ENCODE measurements around the gene NFX1. TPM values are rescaled to one million over a fixed set of nuclear protein-coding genes. Genes with fewer than 3 reads are reported as not detected.

The NFX1 gene
- total and polyA plus RNA-seq, 2 donors (not counting 1 experiment from before 2014, with no cell fraction given) = 30.2 to 39.5 TPM

- H3K27ac ChIP-seq (ENCODE audit: insufficient read depth, low read length) = no peak overlapping the region
- no peak for DNase-seq (ENCODE audit: low read depth in 2 of 2)
- H4K20me1 ChIP-seq (ENCODE audit: control insufficient read depth, extremely low read depth, insufficient read depth, low read length) = no peaks in the 10 kb centered on the region
- no peaks in the 10 kb centered on the region for H3K4me1 ChIP-seq (ENCODE audit: control insufficient read depth, extremely low read depth, insufficient read depth, low read length)
- no peaks in the 10 kb centered on the region for H3K9me3 ChIP-seq (ENCODE audit: control insufficient read depth, insufficient read depth, low read depth, low read length)
- no peak overlapping the region for H3K4me3 ChIP-seq (replicated peaks in 1 of 4; ENCODE audit: control extremely low read depth in 1 of 4, insufficient read depth in 1 of 4, low read depth in 3 of 4, low read length in 4 of 4)
- no peaks in the 10 kb centered on the region for H3K27me3 ChIP-seq (ENCODE audit: control insufficient read depth, insufficient read depth, low read length)
- no peak overlapping the region for H3K4me2 ChIP-seq (ENCODE audit: extremely low read depth, insufficient read depth, low read length)
- H3K36me3 ChIP-seq (ENCODE audit: control insufficient read depth, insufficient read depth, low read length) = no peaks in the 10 kb centered on the region
- TF ChIP-seq CTCF (conservative IDR thresholded peaks at IDR 0.05 in 1 of 2, IDR thresholded peaks at IDR 0.05 in 1 of 2; ENCODE audit: low read depth in 1 of 2, low read length in 2 of 2) (no peak), EZH2 (IDR thresholded peaks at IDR 0.05; ENCODE audit: low read length, missing control alignments) (no peak)
- H3K9ac ChIP-seq (ENCODE audit: insufficient read depth, low read length) = no peak overlapping the region
- no peaks in the 10 kb centered on the region for H3K79me2 ChIP-seq (ENCODE audit: control insufficient read depth, insufficient read depth, low read length)
- H2AFZ ChIP-seq (ENCODE audit: low read length) = no peak overlapping the region
Measured at GRCh38 chr9:33378121-33378795, 87.9 kb downstream of the NFX1 start.

DNA sequence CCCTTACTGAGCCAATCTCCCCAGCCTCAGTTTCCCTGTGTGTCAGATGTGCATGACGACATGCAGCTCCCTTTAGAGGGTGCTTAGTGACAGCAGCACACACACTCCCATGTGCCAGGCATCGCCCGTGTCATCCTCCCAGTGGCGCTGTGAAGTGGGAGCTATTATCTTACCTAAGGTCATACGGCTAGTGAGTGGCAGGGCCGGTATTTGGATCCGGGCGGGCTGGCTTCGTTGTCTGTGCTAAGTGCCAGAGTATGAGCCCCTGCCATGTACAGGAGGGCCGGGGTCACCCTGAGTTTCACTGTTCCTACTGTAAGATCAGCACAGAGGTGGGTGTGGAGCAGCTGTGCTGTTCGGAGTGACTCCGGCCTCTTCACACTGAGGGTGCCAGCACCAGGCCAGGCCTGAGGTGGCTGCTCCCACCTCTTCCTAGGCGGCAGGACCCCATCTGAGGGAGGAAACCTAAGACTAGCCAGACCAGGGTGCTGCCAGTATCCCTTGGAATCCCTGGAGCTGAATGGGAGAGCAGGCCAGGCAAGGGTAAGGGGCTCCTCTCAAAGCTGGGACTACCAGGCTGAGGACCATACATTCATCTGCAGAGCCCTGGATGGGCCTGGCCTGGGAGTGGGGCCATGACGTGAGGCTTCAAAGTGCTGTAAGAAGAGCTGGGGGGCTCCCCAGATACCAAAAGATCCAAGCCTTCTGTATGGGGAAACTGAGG, 89.5 kb downstream of the NFX1 start:
- H3K4me3 ChIP-seq (replicated peaks in 1 of 4; ENCODE audit: control extremely low read depth in 1 of 4, insufficient read depth in 1 of 4, low read depth in 3 of 4, low read length in 4 of 4) = no peak overlapping the region
- no peaks in the 10 kb centered on the region for H4K20me1 ChIP-seq (ENCODE audit: control insufficient read depth, extremely low read depth, insufficient read depth, low read length)
- no peak overlapping the region for H3K4me2 ChIP-seq (ENCODE audit: extremely low read depth, insufficient read depth, low read length)
- H3K9me3 ChIP-seq (ENCODE audit: control insufficient read depth, insufficient read depth, low read depth, low read length) = no peaks in the 10 kb centered on the region
- no peaks in the 10 kb centered on the region for H3K36me3 ChIP-seq (ENCODE audit: control insufficient read depth, insufficient read depth, low read length)
- H2AFZ ChIP-seq (ENCODE audit: low read length) = no peak overlapping the region
- H3K9ac ChIP-seq (ENCODE audit: insufficient read depth, low read length) = no peak overlapping the region
- TF ChIP-seq EZH2 (IDR thresholded peaks at IDR 0.05; ENCODE audit: low read length, missing control alignments) (no peak), CTCF (conservative IDR thresholded peaks at IDR 0.05 in 1 of 2, IDR thresholded peaks at IDR 0.05 in 1 of 2; ENCODE audit: low read depth in 1 of 2, low read length in 2 of 2) (no peak)
- no peaks in the 10 kb centered on the region for H3K27me3 ChIP-seq (ENCODE audit: control insufficient read depth, insufficient read depth, low read length)
- DNase-seq (ENCODE audit: low read depth in 2 of 2) = no peak
- H3K4me1 ChIP-seq (ENCODE audit: control insufficient read depth, extremely low read depth, insufficient read depth, low read length) = no peaks in the 10 kb centered on the region
- H3K79me2 ChIP-seq (ENCODE audit: control insufficient read depth, insufficient read depth, low read length) = no peaks in the 10 kb centered on the region
- no peak overlapping the region for H3K27ac ChIP-seq (ENCODE audit: insufficient read depth, low read length)

- H2AFZ ChIP-seq (ENCODE audit: low read length) = no peak overlapping the region
- no peaks in the 10 kb centered on the region for H3K27me3 ChIP-seq (ENCODE audit: control insufficient read depth, insufficient read depth, low read length)
- H3K4me2 ChIP-seq (ENCODE audit: extremely low read depth, insufficient read depth, low read length) = no peak overlapping the region
- no peaks in the 10 kb centered on the region for H3K9me3 ChIP-seq (ENCODE audit: control insufficient read depth, insufficient read depth, low read depth, low read length)
- no peak overlapping the region for H3K27ac ChIP-seq (ENCODE audit: insufficient read depth, low read length)
- TF ChIP-seq EZH2 (IDR thresholded peaks at IDR 0.05; ENCODE audit: low read length, missing control alignments) = no peak
- TF ChIP-seq CTCF (conservative IDR thresholded peaks at IDR 0.05 in 1 of 2, IDR thresholded peaks at IDR 0.05 in 1 of 2; ENCODE audit: low read depth in 1 of 2, low read length in 2 of 2) = no peak
- H3K36me3 ChIP-seq (ENCODE audit: control insufficient read depth, insufficient read depth, low read length) = no peaks in the 10 kb centered on the region
- H4K20me1 ChIP-seq (ENCODE audit: control insufficient read depth, extremely low read depth, insufficient read depth, low read length) = no peaks in the 10 kb centered on the region
- H3K9ac ChIP-seq (ENCODE audit: insufficient read depth, low read length) = no peak overlapping the region
- no peak for DNase-seq (ENCODE audit: low read depth in 2 of 2)
- H3K4me3 ChIP-seq (replicated peaks in 1 of 4; ENCODE audit: control extremely low read depth in 1 of 4, insufficient read depth in 1 of 4, low read depth in 3 of 4, low read length in 4 of 4) = no peak overlapping the region
- no peaks in the 10 kb centered on the region for H3K4me1 ChIP-seq (ENCODE audit: control insufficient read depth, extremely low read depth, insufficient read depth, low read length)
- H3K79me2 ChIP-seq (ENCODE audit: control insufficient read depth, insufficient read depth, low read length) = no peaks in the 10 kb centered on the region
Measured at GRCh38 chr9:33380390-33381094, 90.2 kb downstream of the NFX1 start.

All from fibroblast of lung (primary cell).